BE2C (cell line): ENCODE results near the gene MYO5A.

Experiments used
- DNase-seq: peaks from one replicate; pipeline ENCODE4 v3.0.0-alpha.2; 2020
- H3K27me3 ChIP-seq: fragments of 250-450 bp; sonication (Bioruptor Pico); 2 replicates; pipeline ENCODE4 v1.5.1; 2020; ENCODE audit warnings: mild to moderate bottlenecking
- H3K36me3 ChIP-seq: fragments of 250-450 bp; sonication (Bioruptor Pico); 2 replicates; pipeline ENCODE4 v1.5.1; 2020; ENCODE audit warnings: mild to moderate bottlenecking
- H3K4me1 ChIP-seq: fragments of 250-450 bp; sonication (Bioruptor Pico); 2 replicates; pipeline ENCODE4 v1.5.1; 2020
- H3K4me3 ChIP-seq: 2 replicates; pipeline ENCODE4 v1.5.1; 2011; ENCODE audit warnings: low read depth, low read length
- H3K9me3 ChIP-seq: fragments of 250-450 bp; sonication (Bioruptor Pico); 2 replicates; pipeline ENCODE4 v1.5.1; 2020
- CTCF ChIP-seq: IDR thresholded peaks from 2 replicates; pipeline ENCODE4 v1.5.1; 2012; ENCODE audit warnings: mild to moderate bottlenecking, low read depth, low read length

Gene MYO5A

GRCh38 chr15:52483707-52484106, 45.0 kb downstream of the MYO5A start:
- Histone ChIP-seq H3K36me3 (no peaks in the 10 kb centered on the region), H3K4me3 (no peak overlapping the region), H3K4me1 (no peaks in the 10 kb centered on the region), H3K27me3 (no peaks in the 10 kb centered on the region), H3K9me3 (no peaks in the 10 kb centered on the region)
- no peak for TF ChIP-seq CTCF
- no peak for DNase-seq

- no peak for DNase-seq
- no peak for TF ChIP-seq CTCF
- H3K4me1 ChIP-seq: no peaks in the 10 kb centered on the region
- no peaks in the 10 kb centered on the region for H3K36me3 ChIP-seq
- H3K9me3 ChIP-seq: no peaks in the 10 kb centered on the region
- no peaks in the 10 kb centered on the region for H3K27me3 ChIP-seq
- no peak overlapping the region for H3K4me3 ChIP-seq
Measured at GRCh38 chr15:52481915-52482314, 46.8 kb downstream of the MYO5A start.

- no peaks in the 10 kb centered on the region for H3K4me1 ChIP-seq
- no peak overlapping the region for H3K4me3 ChIP-seq
- H3K36me3 ChIP-seq: no peaks in the 10 kb centered on the region
- no peak for DNase-seq
- no peaks in the 10 kb centered on the region for H3K27me3 ChIP-seq
- no peaks in the 10 kb centered on the region for H3K9me3 ChIP-seq
- TF ChIP-seq CTCF: no peak
Measured at GRCh38 chr15:52480990-52481389, 47.7 kb downstream of the MYO5A start.

GRCh38 chr15:52466716-52467115, 62.0 kb downstream of the MYO5A start:
- no peak for DNase-seq
- Histone ChIP-seq H3K4me3 (no peak overlapping the region), H3K4me1 (no peaks in the 10 kb centered on the region), H3K27me3 (no peaks in the 10 kb centered on the region), H3K9me3 (no peaks in the 10 kb centered on the region), H3K36me3 (no peaks in the 10 kb centered on the region)
- no peak for TF ChIP-seq CTCF

GRCh38 chr15:52466134-52466701, 62.5 kb downstream of the MYO5A start:
- H3K36me3 ChIP-seq: no peaks in the 10 kb centered on the region
- H3K27me3 ChIP-seq: no peaks in the 10 kb centered on the region
- DNase-seq: no peak
- H3K4me1 ChIP-seq: no peaks in the 10 kb centered on the region
- no peak for TF ChIP-seq CTCF
- no peak overlapping the region for H3K4me3 ChIP-seq
- no peaks in the 10 kb centered on the region for H3K9me3 ChIP-seq

- H3K27me3 ChIP-seq: no peaks in the 10 kb centered on the region
- no peaks in the 10 kb centered on the region for H3K9me3 ChIP-seq
- no peaks in the 10 kb centered on the region for H3K4me1 ChIP-seq
- TF ChIP-seq CTCF: no peak
- H3K36me3 ChIP-seq: no peaks in the 10 kb centered on the region
- no peak overlapping the region for H3K4me3 ChIP-seq
- DNase-seq: no peak
Measured at GRCh38 chr15:52464478-52464877, 64.2 kb downstream of the MYO5A start.
